ENCODE measurements around the gene TBC1D9. TPM values are rescaled to one million over a fixed set of nuclear protein-coding genes. Genes with fewer than 3 reads are reported as not detected.

Gene TBC1D9
- polyA plus RNA-seq, 1 donor (not counting 4 experiments of a cell fraction or from before 2014, with no cell fraction given): 11.6 TPM

DNA sequence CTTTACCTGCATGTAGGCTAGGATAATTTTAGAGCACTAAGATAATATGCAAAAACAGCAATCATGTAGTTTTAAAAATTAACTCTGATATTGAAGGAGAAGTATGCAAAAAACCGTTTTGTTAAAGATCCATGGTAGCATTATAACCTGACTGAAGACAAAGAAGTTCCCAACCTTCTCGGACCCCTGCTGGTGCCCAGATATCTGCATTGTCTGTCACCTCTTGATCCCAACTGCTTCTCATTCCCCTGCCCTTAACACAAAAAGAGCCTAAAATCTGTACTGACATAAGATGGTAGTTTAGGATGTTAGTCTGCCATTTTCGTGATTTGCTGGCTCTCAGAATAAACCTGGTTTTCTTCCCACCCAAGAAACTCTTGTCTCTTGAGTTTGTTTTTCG, 125.9 kb downstream of the TBC1D9 start:
- dilution Hi-C loops (cut with MboI; ENCODE audit: extremely low pct_ligation_motif_present, low sequenced_read_pairs): no loop called here
- Histone ChIP-seq H3K4me1 (ENCODE audit: control insufficient read depth, extremely low read depth, insufficient read depth, low read length) (peaks cover 6% of the 10 kb centered on the region), H3K4me2 (ENCODE audit: control insufficient read depth, extremely low read depth, insufficient read depth, low read depth, low read length) (no peak overlapping the region), H3K27me3 (ENCODE audit: control insufficient read depth, extremely low read depth, insufficient read depth, low read length) (no peaks in the 10 kb centered on the region), H3K79me2 (ENCODE audit: control insufficient read depth, insufficient read depth, low read length) (no peaks in the 10 kb centered on the region), H3K36me3 (ENCODE audit: control insufficient read depth in 2 of 2, extremely low read depth in 1 of 2, insufficient read depth in 2 of 2, low read length in 2 of 2) (peaks cover 0 to 6% of the 10 kb centered on the region in 2 experiments), H4K20me1 (ENCODE audit: control insufficient read depth, extremely low read depth, insufficient read depth, low read length) (no peaks in the 10 kb centered on the region), H3K9me1 (ENCODE audit: control insufficient read depth, extremely low read depth, insufficient read depth, low read length) (no peaks in the 10 kb centered on the region), H3K9me3 (ENCODE audit: control insufficient read depth, low read depth, low read length) (no peaks in the 10 kb centered on the region), H3K9ac (ENCODE audit: control insufficient read depth, extremely low read depth, insufficient read depth, low read length) (no peak overlapping the region), H2AFZ (ENCODE audit: control insufficient read depth, low read length) (no peak overlapping the region), H3K4me3 (ENCODE audit: control insufficient read depth in 2 of 3, extremely low read depth in 1 of 3, insufficient read depth in 2 of 3, low read depth in 1 of 3, low read length in 3 of 3) (no peak overlapping the region), H3K27ac (ENCODE audit: control insufficient read depth, insufficient read depth, low read length) (no peak overlapping the region)
- DNase-seq (ENCODE audit: low read depth, low spot score) (no peak), FAIRE-seq (no peak)
- TF ChIP-seq EZH2 (IDR thresholded peaks at IDR 0.05; ENCODE audit: low read length): no peak
- TF ChIP-seq, protein P1, sequence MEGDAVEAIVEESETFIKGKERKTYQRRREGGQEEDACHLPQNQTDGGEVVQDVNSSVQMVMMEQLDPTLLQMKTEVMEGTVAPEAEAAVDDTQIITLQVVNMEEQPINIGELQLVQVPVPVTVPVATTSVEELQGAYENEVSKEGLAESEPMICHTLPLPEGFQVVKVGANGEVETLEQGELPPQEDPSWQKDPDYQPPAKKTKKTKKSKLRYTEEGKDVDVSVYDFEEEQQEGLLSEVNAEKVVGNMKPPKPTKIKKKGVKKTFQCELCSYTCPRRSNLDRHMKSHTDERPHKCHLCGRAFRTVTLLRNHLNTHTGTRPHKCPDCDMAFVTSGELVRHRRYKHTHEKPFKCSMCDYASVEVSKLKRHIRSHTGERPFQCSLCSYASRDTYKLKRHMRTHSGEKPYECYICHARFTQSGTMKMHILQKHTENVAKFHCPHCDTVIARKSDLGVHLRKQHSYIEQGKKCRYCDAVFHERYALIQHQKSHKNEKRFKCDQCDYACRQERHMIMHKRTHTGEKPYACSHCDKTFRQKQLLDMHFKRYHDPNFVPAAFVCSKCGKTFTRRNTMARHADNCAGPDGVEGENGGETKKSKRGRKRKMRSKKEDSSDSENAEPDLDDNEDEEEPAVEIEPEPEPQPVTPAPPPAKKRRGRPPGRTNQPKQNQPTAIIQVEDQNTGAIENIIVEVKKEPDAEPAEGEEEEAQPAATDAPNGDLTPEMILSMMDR (optimal IDR thresholded peaks at IDR 0.05 in 1 of 3, IDR thresholded peaks at IDR 0.05 in 1 of 3, conservative IDR thresholded peaks at IDR 0.05 in 1 of 3; ENCODE audit: extremely low read depth in 1 of 3, insufficient read depth in 2 of 3, low read length in 3 of 3): no peak

DNA sequence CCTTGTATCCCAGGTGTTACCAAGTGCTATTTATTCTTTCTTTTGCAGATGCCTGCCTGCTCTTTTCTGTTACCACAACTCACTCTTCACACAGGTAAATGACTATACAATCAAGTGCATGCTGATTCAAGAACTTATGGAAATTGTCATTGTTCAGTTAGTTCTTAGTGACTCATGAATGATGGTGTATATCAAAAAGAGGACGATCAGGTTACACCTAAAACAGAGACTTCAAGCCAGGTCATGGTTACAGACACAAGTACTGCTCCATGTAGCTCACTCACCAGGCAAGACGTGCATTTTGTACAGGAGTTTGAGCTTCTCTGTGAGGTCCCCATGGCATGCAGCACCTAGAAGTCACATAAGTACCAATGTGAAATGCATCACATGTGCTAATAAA, 128.2 kb downstream of the TBC1D9 start:
- H3K79me2 ChIP-seq (ENCODE audit: control insufficient read depth, insufficient read depth, low read length): no peaks in the 10 kb centered on the region
- dilution Hi-C loops (cut with MboI; ENCODE audit: extremely low pct_ligation_motif_present, low sequenced_read_pairs): no loop called here
- no peak overlapping the region for H3K4me2 ChIP-seq (ENCODE audit: control insufficient read depth, extremely low read depth, insufficient read depth, low read depth, low read length)
- no peak overlapping the region for H2AFZ ChIP-seq (ENCODE audit: control insufficient read depth, low read length)
- DNase-seq (ENCODE audit: low read depth, low spot score): peak; percentile 9
- H3K4me3 ChIP-seq (ENCODE audit: control insufficient read depth in 2 of 3, extremely low read depth in 1 of 3, insufficient read depth in 2 of 3, low read depth in 1 of 3, low read length in 3 of 3): no peak overlapping the region
- H3K9me3 ChIP-seq (ENCODE audit: control insufficient read depth, low read depth, low read length): no peaks in the 10 kb centered on the region
- H4K20me1 ChIP-seq (ENCODE audit: control insufficient read depth, extremely low read depth, insufficient read depth, low read length): no peaks in the 10 kb centered on the region
- peak; percentile 83 for FAIRE-seq
- peaks cover 0 to 9% of the 10 kb centered on the region in 2 experiments for H3K36me3 ChIP-seq (ENCODE audit: control insufficient read depth in 2 of 2, extremely low read depth in 1 of 2, insufficient read depth in 2 of 2, low read length in 2 of 2)
- H3K9me1 ChIP-seq (ENCODE audit: control insufficient read depth, extremely low read depth, insufficient read depth, low read length): no peaks in the 10 kb centered on the region
- H3K27me3 ChIP-seq (ENCODE audit: control insufficient read depth, extremely low read depth, insufficient read depth, low read length): no peaks in the 10 kb centered on the region
- no peak for TF ChIP-seq EZH2 (IDR thresholded peaks at IDR 0.05; ENCODE audit: low read length)
- TF ChIP-seq, protein P1 (optimal IDR thresholded peaks at IDR 0.05 in 1 of 3, IDR thresholded peaks at IDR 0.05 in 1 of 3, conservative IDR thresholded peaks at IDR 0.05 in 1 of 3; ENCODE audit: extremely low read depth in 1 of 3, insufficient read depth in 2 of 3, low read length in 3 of 3): no peak
- no peak overlapping the region for H3K27ac ChIP-seq (ENCODE audit: control insufficient read depth, insufficient read depth, low read length)
- H3K9ac ChIP-seq (ENCODE audit: control insufficient read depth, extremely low read depth, insufficient read depth, low read length): no peak overlapping the region
- peaks cover 6% of the 10 kb centered on the region for H3K4me1 ChIP-seq (ENCODE audit: control insufficient read depth, extremely low read depth, insufficient read depth, low read length)
